Activated T-cell treated with anti-CD3 and anti-CD28 coated beads for 48 hours (primary cell): ENCODE measurements around the gene ZNF578.
"Not testable (repeated sequence)": the region's sequence is repeated elsewhere in the genome, so short reads cannot be mapped to it uniquely, and the experiment has no call there.

Experiments used
- DNase-seq: peaks from one replicate; pipeline ENCODE4 v3.0.0-alpha.2; 2020; ENCODE audit warnings: low read depth

ZNF578 gene

DNA sequence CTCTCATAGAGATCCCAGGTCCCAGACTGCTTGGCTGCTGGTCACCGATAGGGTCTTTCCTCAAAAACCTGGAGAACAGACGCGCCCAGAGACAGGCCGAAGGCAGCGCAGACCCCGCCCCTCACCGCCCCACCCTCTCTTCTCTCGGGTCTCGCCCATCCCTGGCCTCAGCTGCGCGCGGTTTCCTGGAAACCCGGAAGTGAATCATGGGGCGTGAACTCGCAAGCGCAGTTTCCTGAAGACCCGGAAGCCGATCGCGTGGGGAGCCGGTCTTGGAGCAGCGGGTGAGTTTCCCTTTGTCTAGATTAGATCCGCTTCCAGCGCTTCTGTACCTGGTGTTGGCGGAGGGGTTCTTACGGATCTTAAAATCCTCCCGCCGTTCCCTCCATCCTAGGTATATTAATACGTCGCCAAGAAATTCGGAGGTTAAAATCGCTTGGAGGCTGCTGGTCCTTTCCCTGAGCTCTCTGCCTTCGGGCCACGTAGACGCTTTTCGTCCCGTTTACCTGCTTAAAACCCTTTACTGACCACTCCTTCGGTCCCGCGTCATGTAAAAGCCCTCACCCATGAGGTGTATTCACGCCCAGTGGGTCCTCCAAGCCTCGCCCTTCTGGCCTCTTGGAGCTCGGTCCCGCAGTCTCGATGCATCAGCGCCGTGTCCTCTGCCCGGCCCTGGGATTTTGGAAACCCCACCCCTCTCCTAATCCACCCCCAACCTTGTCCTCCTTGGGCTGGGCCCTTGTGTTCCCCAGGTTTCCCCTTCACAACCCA is at the start of gene ZNF578:
Gene ZNF578, plus strand, starts transcription at position 230 of the 771 bp plus-strand sequence. CDS start 48,293 bp downstream, outside the sequence.
- peak; percentile 51 for DNase-seq

DNA sequence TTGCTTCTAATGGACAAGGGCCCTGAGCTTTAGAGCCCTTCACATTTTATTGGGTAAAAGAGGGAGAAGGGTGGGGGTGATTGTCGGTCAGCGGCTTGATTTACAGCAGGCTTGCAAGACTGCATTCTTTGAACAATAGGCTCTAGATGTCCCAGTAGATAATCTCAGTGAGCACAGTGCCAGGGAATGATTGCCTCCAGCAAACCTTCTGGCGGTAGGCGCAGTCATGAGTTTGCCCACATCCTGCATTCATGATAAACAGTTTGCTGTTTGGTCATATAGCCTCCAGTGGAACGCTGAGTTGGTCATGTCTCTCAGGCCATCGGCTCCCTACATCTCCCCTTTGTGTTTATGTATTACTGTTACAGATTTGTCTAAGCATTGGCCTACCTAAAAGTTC is 43.1 kb upstream of the ZNF578 start:
- DNase-seq: no peak

DNA sequence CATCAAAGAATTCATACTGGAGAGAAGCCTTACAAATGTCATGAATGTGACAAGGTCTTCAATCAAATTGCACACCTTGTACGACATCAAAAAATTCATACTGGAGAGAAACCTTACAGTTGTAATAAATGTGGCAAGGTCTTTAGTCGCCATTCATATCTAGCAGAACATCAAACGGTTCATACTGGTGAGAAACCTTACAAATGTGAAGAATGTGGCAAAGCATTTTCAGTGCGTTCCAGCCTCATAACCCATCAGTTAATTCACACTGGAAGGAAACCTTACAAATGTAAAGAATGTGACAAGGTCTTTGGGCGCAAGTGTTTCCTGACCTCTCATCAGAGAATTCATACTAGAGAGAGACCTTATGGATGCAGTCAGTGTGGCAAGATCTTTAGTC is 37.6 kb upstream of the ZNF578 start:
- DNase-seq: no peak

DNA sequence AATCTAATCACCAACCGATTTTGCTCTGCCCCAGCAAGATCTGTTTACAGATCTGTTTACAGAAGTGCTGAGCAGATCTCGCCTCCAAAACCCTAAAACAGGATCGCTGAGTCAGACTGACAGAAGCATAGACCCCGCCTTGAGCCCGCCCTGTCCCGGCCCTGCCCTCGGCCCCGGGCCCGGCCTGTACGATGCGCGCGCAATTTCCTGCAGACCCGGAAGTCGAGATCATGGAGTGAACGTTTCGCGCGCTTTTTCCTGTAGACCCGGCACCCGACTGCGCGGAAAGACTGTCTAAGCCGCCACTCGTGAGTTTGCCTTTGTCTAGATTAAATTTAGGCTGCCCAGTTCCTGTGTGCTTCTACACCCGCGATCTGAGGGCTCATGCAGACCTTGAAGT is 24.4 kb upstream of the ZNF578 start, which contains the start of gene ZNF534:
Gene ZNF534, plus strand, starts transcription at position 212 of the 400 bp plus-strand sequence. CDS start 2,327 bp downstream, outside the sequence.
- no peak for DNase-seq

DNA sequence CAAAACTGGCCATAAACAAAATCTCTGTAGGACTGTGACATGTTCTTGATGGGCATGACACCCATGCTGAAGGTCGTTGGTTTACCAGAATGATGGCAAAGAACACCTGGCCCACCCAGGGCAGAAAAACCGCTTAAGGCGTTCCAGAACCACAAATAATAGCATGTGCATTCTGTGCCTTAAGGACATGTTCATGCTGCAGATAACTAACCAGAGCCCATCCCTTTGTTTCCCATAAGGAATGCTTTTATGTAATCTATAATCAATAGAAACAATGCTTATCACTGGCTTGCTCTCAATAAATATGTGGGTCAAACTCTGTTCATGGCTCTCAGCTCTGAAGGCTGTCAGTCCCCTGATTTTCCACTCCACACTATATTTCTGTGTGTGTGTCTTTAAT is 11.2 kb upstream of the ZNF578 start:
- no peak for DNase-seq

DNA sequence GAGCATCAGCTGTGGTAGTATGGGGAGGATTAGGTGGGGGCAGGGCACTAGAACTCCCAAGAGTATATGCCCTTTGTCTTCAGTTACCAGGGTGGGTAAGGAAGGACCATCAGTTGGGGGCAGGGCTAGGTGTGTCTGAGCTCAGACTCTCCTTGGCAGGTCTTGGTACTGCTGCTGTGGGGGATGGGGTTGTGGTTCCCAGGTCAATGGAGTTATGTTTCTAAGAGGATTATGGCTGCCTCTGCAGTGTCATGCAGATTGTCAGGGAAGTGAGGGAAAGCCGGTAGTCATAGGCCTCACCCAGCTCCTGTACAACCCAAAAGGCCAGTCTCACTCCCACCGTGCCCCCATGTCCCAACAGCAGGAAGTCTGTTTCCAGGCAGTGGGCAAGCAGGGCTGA is 8.8 kb upstream of the ZNF578 start:
- no peak for DNase-seq

DNA sequence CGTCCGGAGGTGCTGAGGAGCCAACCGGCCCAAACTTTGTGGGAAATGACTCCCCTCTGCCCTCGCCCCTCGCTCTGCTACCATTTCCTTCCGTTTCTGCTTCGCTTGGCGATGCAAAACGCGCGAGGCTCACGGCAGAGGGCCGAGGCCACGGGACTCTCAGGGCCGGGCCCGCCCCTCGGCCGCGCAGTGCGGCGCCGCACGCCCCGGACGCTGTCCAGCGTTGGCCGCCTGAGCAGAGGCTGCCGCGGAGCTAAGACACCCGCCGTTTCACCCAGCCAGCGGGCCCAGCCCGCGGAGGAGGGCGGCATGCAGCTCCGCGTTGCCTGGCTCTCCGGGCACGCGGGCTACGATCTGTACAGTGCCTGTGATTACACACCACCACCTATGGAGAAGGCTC is 2.1 kb upstream of the ZNF578 start:
- DNase-seq: no peak

DNA sequence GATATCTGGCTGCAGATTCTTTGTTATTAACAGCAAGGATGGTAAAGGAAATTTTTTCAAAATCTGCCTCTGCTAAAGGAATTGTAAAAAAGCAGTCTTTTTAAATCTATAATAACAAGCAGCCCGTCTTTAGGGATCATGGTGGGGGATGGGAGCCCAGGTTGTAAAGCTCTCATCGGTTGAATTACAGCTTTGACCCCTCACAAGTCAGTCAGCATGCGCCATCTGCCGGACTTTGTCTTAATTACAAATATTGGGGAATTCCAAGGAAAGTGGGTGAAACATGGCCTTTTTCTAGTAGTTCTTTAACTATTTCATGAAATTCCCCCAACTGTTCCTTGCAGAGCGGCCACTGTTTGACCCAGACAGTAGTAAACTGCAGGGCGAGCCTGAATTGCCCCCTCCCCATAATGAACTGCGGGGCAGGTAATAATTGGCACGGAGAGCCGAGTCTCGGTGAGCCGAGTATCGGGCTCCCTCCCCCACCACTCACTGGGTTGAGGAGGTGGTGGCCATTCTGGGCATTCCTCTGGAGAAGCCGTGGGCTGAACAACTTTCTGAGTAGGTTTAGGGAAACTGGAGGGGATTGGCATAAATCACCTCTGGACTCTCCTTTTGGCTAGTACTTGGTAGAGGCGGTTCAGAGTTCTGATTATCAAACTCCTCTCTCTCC is 11.6 kb downstream of the ZNF578 start:
- DNase-seq: no peak

DNA sequence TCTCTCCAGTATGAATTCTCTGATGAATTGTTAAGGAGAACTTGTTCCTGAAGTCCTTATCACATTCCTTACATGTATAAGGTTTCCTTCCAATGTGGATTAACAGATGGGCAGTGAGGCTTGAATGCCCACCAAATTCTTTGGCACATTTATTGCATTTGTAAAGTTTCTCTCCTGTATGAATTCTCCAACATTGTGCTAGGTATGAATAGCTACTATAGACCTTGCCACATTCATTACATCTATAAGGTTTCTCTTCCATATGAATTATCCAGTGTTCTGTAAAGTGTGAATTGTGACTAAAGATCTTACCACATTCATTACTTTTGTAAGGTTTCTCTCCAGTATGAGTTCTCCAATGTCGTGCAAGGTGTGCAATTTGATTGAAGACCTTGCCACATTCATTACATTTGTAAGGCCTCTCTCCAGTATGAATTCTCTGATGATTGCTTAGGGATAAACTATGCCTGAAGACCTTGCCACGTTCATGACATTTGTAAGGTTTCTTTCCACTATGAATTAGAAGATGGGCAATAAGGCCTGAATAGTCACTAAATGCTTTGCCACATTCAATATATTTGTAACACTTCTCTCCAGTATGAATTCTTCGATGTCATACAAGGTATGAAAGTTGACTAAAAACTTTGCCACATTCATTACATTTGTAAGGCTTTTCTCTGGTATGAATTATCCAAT is 20.4 kb downstream of the ZNF578 start:
- DNase-seq: no peak

DNA sequence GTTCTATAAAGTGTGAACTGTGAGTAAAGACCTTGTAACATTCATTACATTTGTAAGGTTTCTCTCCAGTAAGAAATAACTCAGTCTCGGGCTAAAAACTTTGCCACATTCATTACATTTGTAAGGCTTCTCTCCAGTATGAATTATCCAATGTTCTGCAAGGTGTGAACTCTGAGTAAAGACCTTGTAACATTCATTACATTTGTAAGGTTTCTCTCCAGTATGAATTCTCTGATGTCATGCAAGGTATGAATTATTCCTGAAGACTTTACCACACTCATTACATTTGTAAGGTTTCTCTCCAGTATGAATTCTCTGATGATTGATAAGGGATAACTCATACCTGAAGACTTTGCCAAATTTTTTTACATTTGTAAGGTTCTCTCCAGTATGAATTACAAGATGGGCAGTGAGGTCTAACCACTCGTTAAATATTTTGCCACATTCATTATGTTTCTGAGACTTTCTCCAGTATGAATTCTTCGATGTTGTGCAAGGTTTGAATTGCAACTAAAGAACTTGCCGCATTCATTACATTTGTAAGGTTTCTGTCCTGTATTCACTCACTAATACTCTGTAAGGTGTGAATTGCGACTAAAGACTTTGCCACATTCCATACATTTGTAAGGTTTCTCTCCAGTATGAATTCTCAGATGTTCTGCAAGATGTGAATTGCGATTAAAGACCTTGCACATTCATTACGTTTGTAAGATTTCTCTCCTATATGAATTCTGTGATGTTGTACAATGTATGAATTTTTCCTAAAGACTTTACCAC is 21.2 kb downstream of the ZNF578 start:
- no peak for DNase-seq

DNA sequence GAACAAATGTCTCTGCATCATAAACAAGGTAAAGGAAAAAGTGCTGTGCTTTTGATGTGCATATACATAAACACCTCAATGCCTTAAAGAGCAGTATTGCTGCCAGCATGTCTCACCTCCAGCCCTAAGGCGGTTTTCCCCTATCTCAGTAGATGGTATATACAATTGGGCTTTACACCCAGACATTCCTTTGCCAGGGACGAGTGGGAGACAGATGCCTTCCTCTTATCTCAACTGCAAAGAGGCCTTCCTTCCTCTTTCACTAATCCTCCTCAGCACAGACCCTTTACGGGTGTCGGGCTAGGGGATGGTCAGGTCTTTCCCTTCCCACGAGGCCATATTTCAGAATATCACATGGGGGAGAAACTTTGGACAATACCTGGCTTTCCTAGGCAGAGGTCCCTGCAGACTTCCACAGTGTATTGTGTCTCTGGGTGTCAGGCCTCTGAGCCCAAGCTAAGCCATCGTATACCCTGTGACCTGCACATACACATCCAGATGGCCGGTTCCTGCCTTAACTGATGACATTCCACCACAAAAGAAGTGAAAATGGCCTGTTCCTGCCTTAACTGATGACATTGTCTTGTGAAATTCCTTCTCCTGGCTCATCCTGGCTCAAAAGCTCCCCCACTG is 30.9 kb downstream of the ZNF578 start:
- not testable (repeated sequence) for DNase-seq

DNA sequence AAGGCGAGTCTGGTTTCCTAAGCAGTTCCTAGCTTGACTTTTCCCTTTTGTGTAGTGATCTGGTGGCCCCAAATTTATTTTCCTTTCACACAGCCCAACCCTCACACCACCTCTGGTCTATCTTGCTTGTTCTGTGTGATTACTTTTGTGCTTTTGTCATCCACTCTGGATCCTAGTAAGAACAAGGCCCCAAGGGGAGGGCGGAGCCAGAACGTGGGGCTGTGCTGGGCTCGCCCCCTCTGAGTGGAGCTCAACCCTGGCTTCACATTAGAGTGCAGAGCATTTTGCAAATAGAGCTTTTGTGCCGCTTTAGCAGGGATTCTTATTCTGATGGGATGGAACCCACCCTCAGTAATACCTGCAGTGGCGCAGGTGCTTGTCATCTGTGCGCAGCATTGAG is 31.7 kb downstream of the ZNF578 start:
- DNase-seq: not testable (repeated sequence)

DNA sequence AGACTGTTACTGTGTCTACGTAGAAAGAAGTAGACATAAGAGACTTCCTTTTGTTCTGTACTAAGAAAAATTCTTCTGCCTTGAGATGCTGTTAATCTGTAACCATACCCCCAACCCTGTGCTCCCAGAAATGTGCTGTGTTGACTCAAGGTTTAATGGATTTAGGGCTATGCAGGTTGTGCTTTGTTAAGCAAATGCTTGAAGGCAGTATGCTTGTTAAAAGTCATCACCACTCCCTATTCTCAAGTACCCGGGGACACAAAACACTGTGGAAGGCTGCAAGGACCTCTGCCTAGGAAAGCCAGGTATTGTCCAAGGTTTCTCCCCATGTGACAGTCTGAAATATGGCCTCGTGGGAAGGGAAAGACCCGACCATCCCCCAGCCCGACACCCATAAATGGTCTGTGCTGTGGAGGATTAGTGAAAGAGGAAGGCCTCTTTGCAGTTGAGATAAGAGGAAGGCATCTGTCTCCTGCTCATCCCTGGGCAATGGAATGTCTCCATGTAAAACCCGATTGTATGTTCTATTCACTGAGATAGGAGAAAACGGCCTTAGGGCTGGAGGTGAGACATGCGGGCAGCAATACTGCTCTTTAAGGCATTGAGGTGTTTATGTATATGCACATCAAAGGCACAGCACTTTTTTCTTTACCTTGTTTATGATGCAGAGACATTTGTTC is 32.3 kb downstream of the ZNF578 start:
- not testable (repeated sequence) for DNase-seq

DNA sequence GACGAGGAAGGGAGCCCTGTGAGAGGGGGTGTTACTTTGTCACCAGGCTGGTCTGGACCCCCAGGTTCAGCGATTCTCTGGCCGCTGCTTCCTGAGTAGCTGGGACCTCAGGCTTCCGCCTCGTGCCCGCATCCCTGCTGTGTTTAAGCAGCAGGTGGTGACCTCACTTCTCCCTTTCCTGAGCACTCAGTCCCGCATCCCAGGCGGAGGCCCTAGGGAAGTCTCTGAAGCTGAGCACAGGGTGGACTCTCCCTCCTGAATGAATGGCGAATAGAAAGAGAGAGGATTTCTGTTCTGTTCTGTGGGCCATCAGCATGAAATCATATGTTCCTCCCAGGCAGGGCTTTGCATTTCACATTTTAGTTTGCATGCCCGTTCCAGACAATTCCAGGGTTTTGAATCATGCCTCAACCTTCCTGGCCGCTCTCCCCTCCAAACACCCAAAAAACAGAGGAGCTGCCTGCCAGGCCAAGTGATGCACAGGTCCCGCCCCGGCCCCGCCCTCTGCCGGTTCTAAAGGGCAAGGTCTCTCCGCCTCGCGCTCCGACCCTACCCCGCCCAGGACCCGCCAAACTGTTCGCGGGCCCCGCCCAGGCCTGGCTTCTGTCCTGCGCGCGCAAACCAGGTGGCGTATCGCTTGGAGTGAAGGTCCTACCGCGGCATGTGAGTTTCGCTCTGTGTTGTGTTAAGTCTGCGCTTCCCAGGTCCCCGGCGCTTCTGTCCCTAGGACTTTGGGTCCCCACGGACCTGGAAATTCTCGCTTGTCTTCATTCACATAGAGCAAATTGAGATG is 39.0 kb downstream of the ZNF578 start:
- peak; percentile 3 for DNase-seq

DNA sequence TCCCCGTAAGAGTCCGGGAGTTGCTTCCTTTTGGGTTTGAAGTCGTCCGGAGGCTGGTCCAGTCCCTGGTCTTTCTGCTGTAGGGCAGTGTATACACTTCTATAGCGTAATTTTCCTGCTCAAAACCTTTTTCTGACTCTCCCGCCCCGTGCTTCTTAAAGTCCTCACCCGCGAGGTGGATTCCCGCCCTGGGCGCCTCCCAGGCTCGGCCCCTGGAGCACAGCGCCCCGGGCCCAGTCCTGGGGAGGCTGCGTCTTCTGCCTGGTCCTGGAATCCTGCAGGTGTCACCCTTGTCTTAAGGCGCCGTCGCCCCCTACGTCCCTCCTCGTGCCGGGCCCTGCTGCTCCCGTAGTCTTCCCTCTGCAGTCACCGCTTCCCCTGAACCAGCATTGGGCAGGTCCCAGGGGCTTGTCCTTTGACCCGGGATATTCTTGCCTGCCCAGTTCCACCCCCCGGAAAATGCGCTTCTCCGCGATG is 39.7 kb downstream of the ZNF578 start:
- no peak for DNase-seq

DNA sequence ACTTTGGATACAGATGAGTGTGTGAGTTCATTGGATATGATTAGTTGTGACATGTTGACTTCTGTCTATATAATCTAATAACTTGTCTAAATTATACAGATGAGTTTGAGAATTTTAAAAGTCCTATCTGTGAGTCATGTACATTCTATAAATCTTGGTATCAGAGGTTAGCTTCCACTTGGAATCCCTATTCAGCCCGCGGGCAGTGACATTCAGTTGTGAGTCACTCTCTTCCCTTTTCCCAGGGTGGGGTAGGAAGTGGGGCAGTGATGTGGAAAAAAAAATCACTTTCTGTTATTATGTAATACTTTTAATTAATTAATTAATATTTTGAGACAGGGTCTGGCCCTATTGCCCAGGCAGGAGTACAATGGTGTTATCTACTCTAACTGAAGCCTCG is 41.2 kb downstream of the ZNF578 start:
- DNase-seq: no peak

DNA sequence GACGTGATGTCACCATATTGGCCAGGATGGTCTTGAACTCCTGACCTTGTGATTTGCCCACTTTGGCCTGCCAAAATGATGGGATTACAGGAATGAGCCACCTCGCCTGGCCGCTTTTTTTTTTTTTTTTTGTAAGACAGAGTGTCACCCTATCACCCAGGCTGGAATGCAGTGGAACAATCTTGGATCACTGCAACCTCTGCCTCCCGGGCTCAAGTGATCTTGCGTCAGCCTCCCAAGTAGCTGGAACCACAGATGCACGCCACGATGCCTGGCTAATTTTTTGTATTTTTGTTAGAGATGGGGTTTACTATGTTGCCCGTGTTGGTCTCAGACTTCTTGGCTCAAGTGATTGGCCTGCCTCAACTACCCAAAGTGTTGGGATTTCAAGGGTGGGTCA is 45.2 kb downstream of the ZNF578 start:
- DNase-seq: no peak

DNA sequence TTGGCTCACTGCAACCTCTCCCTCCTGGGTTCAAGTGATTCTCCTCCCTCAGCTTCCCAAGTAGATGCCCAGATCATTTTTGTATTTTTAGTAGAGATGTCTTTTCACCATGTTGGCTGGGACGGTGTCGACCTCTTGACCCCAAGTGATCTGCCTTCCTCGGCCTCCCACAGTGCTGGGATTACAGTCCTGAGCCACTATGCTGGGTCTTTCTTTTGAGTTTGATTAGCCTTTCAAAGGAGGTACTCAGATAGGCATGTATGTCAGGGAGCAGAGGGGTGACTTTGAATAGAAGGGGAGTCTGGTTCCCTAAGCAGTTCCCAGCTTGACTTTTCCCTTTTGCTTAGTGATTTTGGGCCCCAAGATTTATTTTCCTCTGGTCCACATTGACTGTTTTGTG is 47.1 kb downstream of the ZNF578 start:
- not testable (repeated sequence) for DNase-seq

DNA sequence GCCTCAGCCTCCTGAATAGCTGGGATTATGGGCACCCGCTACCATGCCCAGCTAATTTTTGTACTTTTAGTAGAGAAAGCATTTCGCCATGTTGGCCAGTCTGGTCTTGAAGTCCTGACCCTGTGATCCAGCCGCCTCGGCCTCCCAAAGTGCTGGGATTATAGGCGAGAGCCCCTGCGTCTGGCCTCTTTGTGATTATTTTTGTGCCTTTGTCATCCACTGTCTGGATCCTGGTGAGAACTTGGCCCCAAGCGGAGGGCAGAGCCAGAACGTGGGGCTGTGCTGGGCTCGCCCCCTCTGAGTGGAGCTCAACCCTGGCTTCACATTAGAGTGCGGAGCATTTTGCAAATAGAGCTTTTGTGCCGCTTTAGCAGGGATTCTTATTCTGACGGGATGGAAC is 47.6 kb downstream of the ZNF578 start:
- DNase-seq: not testable (repeated sequence)

DNA sequence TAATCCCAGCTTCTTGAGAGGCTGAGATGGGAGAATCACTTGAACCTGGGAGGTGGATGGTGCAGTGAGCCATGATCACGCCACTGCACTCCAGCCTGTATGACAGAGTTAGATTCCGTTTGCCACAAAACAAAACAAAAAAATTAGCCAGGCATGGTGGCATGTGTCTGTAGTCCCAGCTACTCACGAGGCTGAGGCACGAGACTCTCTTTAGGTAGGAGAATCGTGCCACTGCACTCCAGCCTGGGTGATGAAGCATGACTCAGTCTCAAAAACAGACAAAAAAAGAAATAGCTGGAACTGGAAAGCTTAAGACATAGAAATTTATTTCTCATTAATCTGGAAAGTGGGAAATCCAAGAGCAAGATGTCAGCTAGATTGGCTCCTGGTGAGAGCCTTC is 53.9 kb downstream of the ZNF578 start:
- DNase-seq: no peak
